Neural cell (in vitro differentiated cells): Measurements from ENCODE around the gene IL21R.

Source experiments
- CTCF ChIP-seq: fragments of 450-650 bp; IDR thresholded peaks from 2 replicates; pipeline ENCODE4 v1.5.1; 2014; ENCODE audit warnings: antibody characterized with exemption, mild to moderate bottlenecking, moderate library complexity; ENCODE audit not compliant: poor library complexity, severe bottlenecking
- REST ChIP-seq: IDR thresholded peaks from 2 replicates; pipeline ENCODE4 v1.6.1; 2012; ENCODE audit warnings: borderline replicate concordance

GRCh38 chr16:27465483-27465879 is 63.5 kb downstream of the IL21R start:
- TF ChIP-seq REST (no peak), CTCF (no peak)
